HUES48 (cell line): ENCODE data around the gene NR3C1.

ENCODE experiments used
- H3K27ac ChIP-seq: one replicate; pipeline ENCODE4 v1.7.0; 2013; ENCODE audit warnings: low read depth, low read length, inconsistent platforms
- H3K27me3 ChIP-seq: 2 replicates; pipeline ENCODE4 v1.6.1; 2013; ENCODE audit warnings: mild to moderate bottlenecking, low read length; ENCODE audit not compliant: control insufficient read depth, insufficient read depth
- H3K36me3 ChIP-seq: 2 replicates; pipeline ENCODE4 v1.6.1; 2013; ENCODE audit warnings: low read length; ENCODE audit not compliant: control insufficient read depth, insufficient read depth
- H3K4me1 ChIP-seq: 2 replicates; pipeline ENCODE4 v1.6.1; 2013; ENCODE audit warnings: mild to moderate bottlenecking, low read length; ENCODE audit not compliant: control insufficient read depth, insufficient read depth
- H3K4me3 ChIP-seq: 2 replicates; pipeline ENCODE4 v1.5.1; 2013; ENCODE audit warnings: mild to moderate bottlenecking, low read depth, low read length
- H3K9ac ChIP-seq: 2 replicates; pipeline ENCODE4 v1.6.1; 2013; ENCODE audit warnings: mild to moderate bottlenecking, low read depth, low read length, moderate library complexity
- H3K9me3 ChIP-seq: 2 replicates; pipeline ENCODE4 v1.6.1; 2013; ENCODE audit warnings: low read length; ENCODE audit not compliant: control insufficient read depth, insufficient read depth

The NR3C1 gene

GRCh38 chr5:143403593-143404415 is at the start of gene NR3C1:
TSS of gene NR3C1 (minus strand) at chr5:143403686. CDS start at chr5:143400839, 2,847 bp downstream.
- H3K4me3 ChIP-seq, result peak within 1 kb of the TSS; percentile 75
- peak within 1 kb of the TSS; percentile 12; the same call in 1 of the 2 replicates for H3K9ac ChIP-seq
- H3K4me1 ChIP-seq, result peaks cover 34% of the 10 kb centered on the region
- peak within 1 kb of the TSS; percentile 97 for H3K27ac ChIP-seq
- no peaks in the 10 kb centered on the region for H3K9me3 ChIP-seq
- peaks cover 33% of the 10 kb centered on the region for H3K27me3 ChIP-seq
- H3K36me3 ChIP-seq, result no peaks in the 10 kb centered on the region

GRCh38 chr5:143449772-143450171 is 46.3 kb upstream of the NR3C1 start:
- Histone ChIP-seq H3K4me1 (no peaks in the 10 kb centered on the region), H3K9me3 (no peaks in the 10 kb centered on the region), H3K27ac (no peak overlapping the region), H3K9ac (no peak overlapping the region), H3K4me3 (no peak overlapping the region), H3K36me3 (no peaks in the 10 kb centered on the region), H3K27me3 (no peaks in the 10 kb centered on the region)

GRCh38 chr5:143448518-143448917 is 45.0 kb upstream of the NR3C1 start:
- no peaks in the 10 kb centered on the region for H3K36me3 ChIP-seq
- H3K27ac ChIP-seq, result no peak overlapping the region
- no peaks in the 10 kb centered on the region for H3K9me3 ChIP-seq
- H3K4me3 ChIP-seq, result no peak overlapping the region
- no peak overlapping the region for H3K9ac ChIP-seq
- H3K4me1 ChIP-seq, result no peaks in the 10 kb centered on the region
- no peaks in the 10 kb centered on the region for H3K27me3 ChIP-seq

GRCh38 chr5:143447983-143448382 is 44.5 kb upstream of the NR3C1 start:
- no peak overlapping the region for H3K9ac ChIP-seq
- H3K4me1 ChIP-seq, result no peaks in the 10 kb centered on the region
- no peak overlapping the region for H3K27ac ChIP-seq
- H3K36me3 ChIP-seq, result no peaks in the 10 kb centered on the region
- H3K27me3 ChIP-seq, result no peaks in the 10 kb centered on the region
- no peak overlapping the region for H3K4me3 ChIP-seq
- no peaks in the 10 kb centered on the region for H3K9me3 ChIP-seq

- no peaks in the 10 kb centered on the region for H3K36me3 ChIP-seq
- no peak overlapping the region for H3K27ac ChIP-seq
- no peaks in the 10 kb centered on the region for H3K27me3 ChIP-seq
- H3K9me3 ChIP-seq, result no peaks in the 10 kb centered on the region
- no peaks in the 10 kb centered on the region for H3K4me1 ChIP-seq
- H3K4me3 ChIP-seq, result no peak overlapping the region
- no peak overlapping the region for H3K9ac ChIP-seq
Measured at GRCh38 chr5:143446535-143447226, 43.2 kb upstream of the NR3C1 start.

GRCh38 chr5:143445776-143446175 is 42.3 kb upstream of the NR3C1 start:
- H3K9me3 ChIP-seq, result no peaks in the 10 kb centered on the region
- peak overlapping the region; percentile 14 for H3K27ac ChIP-seq
- no peaks in the 10 kb centered on the region for H3K4me1 ChIP-seq
- H3K4me3 ChIP-seq, result no peak overlapping the region
- H3K27me3 ChIP-seq, result no peaks in the 10 kb centered on the region
- H3K9ac ChIP-seq, result no peak overlapping the region
- H3K36me3 ChIP-seq, result no peaks in the 10 kb centered on the region

GRCh38 chr5:143443330-143443729 is 39.8 kb upstream of the NR3C1 start:
- no peaks in the 10 kb centered on the region for H3K27me3 ChIP-seq
- H3K4me1 ChIP-seq, result no peaks in the 10 kb centered on the region
- no peaks in the 10 kb centered on the region for H3K9me3 ChIP-seq
- no peak overlapping the region for H3K4me3 ChIP-seq
- H3K27ac ChIP-seq, result no peak overlapping the region
- no peak overlapping the region for H3K9ac ChIP-seq
- H3K36me3 ChIP-seq, result no peaks in the 10 kb centered on the region

GRCh38 chr5:143442385-143442784 is 38.9 kb upstream of the NR3C1 start:
- H3K9ac ChIP-seq, result no peak overlapping the region
- no peak overlapping the region for H3K4me3 ChIP-seq
- H3K36me3 ChIP-seq, result no peaks in the 10 kb centered on the region
- H3K27me3 ChIP-seq, result no peaks in the 10 kb centered on the region
- H3K4me1 ChIP-seq, result no peaks in the 10 kb centered on the region
- no peaks in the 10 kb centered on the region for H3K9me3 ChIP-seq
- no peak overlapping the region for H3K27ac ChIP-seq

- H3K27ac ChIP-seq, result no peak overlapping the region
- no peaks in the 10 kb centered on the region for H3K9me3 ChIP-seq
- no peak overlapping the region for H3K4me3 ChIP-seq
- H3K36me3 ChIP-seq, result no peaks in the 10 kb centered on the region
- no peak overlapping the region for H3K9ac ChIP-seq
- no peaks in the 10 kb centered on the region for H3K27me3 ChIP-seq
- H3K4me1 ChIP-seq, result no peaks in the 10 kb centered on the region
Measured at GRCh38 chr5:143440448-143441115, 37.1 kb upstream of the NR3C1 start.

- Histone ChIP-seq H3K9ac (no peak overlapping the region), H3K9me3 (no peaks in the 10 kb centered on the region), H3K36me3 (no peaks in the 10 kb centered on the region), H3K4me1 (peaks cover 8% of the 10 kb centered on the region; the same call in 1 of the 2 replicates), H3K27ac (no peak overlapping the region), H3K27me3 (no peaks in the 10 kb centered on the region), H3K4me3 (no peak overlapping the region)
Measured at GRCh38 chr5:143437666-143438273, 34.3 kb upstream of the NR3C1 start.
